ENCODE data around the gene CCL5.

DNA sequence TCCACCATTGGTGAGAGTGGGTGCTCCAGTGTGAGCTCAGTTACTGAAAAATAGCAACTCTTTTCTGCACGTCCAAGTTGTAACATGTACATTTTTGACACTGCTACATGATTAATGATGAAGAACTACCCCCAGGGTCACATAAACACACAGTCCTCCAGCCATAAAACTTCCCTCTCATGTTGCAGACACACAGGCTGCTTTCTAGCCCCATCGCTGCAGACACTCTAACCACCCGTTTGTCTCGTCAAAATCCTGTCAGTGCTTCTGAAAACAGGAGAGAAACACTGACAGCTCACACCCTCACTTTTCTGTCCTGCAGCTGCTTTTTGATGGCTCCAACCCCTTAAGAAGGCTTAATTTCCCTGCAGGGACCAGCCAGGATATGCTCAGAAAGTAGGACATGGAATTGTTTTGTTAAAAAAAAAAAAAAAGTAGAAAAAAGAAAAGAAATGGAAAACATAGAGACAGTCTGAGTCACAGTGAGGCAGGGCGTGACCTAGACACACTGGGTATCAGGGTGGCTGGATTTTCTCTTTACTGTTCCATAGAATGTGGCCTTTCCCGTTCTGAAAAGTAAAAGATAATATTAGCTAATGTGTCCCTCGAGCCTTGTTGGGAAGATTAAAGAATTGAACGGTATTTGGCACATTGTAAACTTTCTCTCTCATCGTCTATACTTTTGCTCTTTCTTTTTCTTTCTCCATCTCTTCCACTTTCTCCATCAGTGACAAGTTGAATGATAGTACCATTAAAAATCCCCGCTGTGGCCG, 20.7 kb upstream of the CCL5 start:
- TF ChIP-seq, protein P1, sequence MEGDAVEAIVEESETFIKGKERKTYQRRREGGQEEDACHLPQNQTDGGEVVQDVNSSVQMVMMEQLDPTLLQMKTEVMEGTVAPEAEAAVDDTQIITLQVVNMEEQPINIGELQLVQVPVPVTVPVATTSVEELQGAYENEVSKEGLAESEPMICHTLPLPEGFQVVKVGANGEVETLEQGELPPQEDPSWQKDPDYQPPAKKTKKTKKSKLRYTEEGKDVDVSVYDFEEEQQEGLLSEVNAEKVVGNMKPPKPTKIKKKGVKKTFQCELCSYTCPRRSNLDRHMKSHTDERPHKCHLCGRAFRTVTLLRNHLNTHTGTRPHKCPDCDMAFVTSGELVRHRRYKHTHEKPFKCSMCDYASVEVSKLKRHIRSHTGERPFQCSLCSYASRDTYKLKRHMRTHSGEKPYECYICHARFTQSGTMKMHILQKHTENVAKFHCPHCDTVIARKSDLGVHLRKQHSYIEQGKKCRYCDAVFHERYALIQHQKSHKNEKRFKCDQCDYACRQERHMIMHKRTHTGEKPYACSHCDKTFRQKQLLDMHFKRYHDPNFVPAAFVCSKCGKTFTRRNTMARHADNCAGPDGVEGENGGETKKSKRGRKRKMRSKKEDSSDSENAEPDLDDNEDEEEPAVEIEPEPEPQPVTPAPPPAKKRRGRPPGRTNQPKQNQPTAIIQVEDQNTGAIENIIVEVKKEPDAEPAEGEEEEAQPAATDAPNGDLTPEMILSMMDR (IDR thresholded peaks at IDR 0.05; ENCODE audit: low read depth, low read length), result no peak
- TF ChIP-seq EZH2phosphoT487 (IDR thresholded peaks at IDR 0.05; ENCODE audit: low read depth), result no peak

Data from OCI-LY3 (cell line).